RWPE1 (cell line): ENCODE measurements around the gene FOXD1.

Experiments used
- CTCF ChIA-PET: fragments of 350-600 bp; sonication (Branson Sonifier 250); formaldehyde crosslinking; extraction: SDS; loops from one replicate; lab custom pipeline; 2021; lab: Yijun Ruan, JAX
- POLR2A ChIA-PET: fragments of 400-600 bp; formaldehyde crosslinking; extraction: SDS; loops from one replicate; lab custom pipeline; 2020; ENCODE audit warnings: antibody characterized with exemption; ENCODE audit not compliant: low non-redundant PET; lab: Yijun Ruan, JAX
- DNase-seq: peaks from one replicate; pipeline ENCODE4 v3.0.0; 2012; ENCODE audit warnings: low spot score
- H3K27ac ChIP-seq: fragments of 450-650 bp; 2 replicates; pipeline ENCODE4 v1.5.1; 2017
- TF ChIP-seq, protein P1 (sequence below): fragments of 450-650 bp; conservative IDR thresholded peaks from 2 replicates; pipeline ENCODE4 v1.5.1; 2017; ENCODE audit warnings: low read depth, mild to moderate bottlenecking

FOXD1 gene

DNA sequence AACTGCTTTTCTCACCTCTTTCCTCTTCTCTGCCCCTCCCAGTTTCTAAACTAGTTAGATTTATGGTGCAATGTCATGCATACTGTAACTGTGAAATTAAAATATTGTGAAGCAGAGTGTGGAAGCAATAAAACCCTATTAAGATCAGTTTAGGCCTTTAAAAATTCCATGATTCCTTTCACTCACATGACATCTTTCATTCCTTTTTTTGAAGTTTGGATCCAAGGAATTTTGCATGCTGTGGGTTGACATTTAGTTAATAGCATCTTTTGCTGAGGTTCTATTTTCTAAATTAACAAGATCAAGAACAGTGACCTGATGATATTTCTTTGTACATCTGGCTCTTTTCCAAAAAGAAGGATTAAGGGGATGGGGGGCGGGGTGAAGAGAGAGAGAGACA is 13.7 kb downstream of the FOXD1 start:
- POLR2A ChIA-PET: no interaction called here
- H3K27ac ChIP-seq: no peak overlapping the region
- DNase-seq: no peak
- TF ChIP-seq, protein P1, sequence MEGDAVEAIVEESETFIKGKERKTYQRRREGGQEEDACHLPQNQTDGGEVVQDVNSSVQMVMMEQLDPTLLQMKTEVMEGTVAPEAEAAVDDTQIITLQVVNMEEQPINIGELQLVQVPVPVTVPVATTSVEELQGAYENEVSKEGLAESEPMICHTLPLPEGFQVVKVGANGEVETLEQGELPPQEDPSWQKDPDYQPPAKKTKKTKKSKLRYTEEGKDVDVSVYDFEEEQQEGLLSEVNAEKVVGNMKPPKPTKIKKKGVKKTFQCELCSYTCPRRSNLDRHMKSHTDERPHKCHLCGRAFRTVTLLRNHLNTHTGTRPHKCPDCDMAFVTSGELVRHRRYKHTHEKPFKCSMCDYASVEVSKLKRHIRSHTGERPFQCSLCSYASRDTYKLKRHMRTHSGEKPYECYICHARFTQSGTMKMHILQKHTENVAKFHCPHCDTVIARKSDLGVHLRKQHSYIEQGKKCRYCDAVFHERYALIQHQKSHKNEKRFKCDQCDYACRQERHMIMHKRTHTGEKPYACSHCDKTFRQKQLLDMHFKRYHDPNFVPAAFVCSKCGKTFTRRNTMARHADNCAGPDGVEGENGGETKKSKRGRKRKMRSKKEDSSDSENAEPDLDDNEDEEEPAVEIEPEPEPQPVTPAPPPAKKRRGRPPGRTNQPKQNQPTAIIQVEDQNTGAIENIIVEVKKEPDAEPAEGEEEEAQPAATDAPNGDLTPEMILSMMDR: no peak
- CTCF ChIA-PET: interaction anchor here (0.7 kb wide), 1 partner anchor 8 kb away, joined by 3 read pairs; no protein-coding TSS in a partner anchor

DNA sequence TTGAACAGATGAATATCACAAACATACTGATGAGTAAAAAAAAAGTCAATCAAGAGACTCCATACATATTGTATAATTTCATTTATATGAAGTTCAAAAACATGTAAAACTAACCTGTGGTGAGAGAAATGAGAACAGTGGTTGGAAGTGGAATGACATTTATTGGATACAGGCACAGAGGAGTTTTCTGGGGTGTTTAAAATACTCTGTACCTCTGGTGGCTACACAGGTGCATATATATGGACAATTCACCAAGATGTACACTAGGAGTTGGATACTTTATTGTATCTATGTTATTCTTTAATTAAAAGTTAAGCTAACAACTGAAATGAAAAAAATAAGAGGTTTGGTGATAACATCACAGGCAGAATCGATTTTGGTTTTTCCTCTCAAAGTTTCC is 14.1 kb downstream of the FOXD1 start:
- DNase-seq: no peak
- TF ChIP-seq, protein P1: peak; percentile 29; the same call in 1 of the 2 replicates
- H3K27ac ChIP-seq: no peak overlapping the region
- CTCF ChIA-PET: interaction anchor here (0.6 to 0.7 kb wide), 2 partner anchors 9 to 397 kb away, joined by 3 to 4 read pairs; no protein-coding TSS in a partner anchor
- POLR2A ChIA-PET: no interaction called here

DNA sequence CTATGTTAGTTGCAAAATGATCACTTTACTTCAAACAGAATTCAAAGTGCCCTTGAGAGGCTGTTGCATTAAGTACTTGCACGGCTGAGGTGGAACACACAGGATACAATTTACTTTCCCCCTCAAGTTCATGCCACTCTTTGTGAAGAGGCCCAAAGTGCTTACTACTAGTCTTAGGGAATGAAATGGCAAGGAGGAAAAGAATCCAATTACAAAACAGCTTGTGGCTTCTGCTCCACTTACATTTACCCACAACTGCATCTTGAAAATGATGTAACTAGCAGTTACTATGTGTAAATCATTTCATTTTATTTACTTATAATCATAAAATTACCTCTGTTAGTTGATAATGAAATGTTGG is 14.6 kb downstream of the FOXD1 start:
- TF ChIP-seq, protein P1: no peak
- CTCF ChIA-PET: interaction anchor here (0.6 to 1.0 kb wide), 2 partner anchors 17 to 398 kb away, joined by 3 to 4 read pairs; no protein-coding TSS in a partner anchor
- no peak for DNase-seq
- POLR2A ChIA-PET: no interaction called here
- H3K27ac ChIP-seq: no peak overlapping the region

DNA sequence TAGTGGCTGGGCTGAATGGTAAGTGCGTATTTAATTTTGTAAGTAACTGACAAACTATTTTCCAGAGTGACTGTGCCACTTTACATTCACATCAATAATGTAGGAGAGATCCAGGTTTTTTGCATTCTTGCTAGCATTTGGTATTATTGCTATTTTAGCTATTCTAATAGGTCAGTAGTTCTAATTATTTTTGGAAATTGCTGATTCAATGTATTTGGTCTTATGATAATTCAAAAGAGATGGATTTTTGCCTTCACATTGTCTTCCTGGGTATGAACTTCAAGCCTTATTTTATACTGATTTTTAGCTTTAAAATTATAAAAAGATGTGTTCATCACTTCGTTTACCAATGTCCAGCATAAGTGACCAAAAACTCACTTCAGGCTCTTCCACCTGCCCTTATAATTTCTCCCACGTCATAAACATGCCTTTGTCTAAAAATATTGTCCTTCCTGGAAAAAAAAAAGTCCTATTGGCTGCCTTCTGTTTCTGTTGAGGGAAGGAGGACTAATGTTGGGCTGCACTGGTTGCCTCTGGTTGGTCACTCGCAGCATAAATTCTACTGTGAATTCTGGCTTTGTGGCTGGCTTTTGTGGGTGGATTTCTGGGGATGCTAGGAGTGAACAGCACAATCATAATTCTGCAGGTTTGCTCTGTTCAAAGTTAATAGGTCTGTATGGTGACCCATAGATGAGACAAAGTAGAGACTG is 15.2 kb downstream of the FOXD1 start:
- no peak for DNase-seq
- ChIA-PET POLR2A (no interaction called here), CTCF (interaction anchor here (0.7 to 1.0 kb wide), 2 partner anchors 18 to 217 kb away, joined by 3 to 5 read pairs; no protein-coding TSS in a partner anchor)
- TF ChIP-seq, protein P1: no peak
- H3K27ac ChIP-seq: no peak overlapping the region

DNA sequence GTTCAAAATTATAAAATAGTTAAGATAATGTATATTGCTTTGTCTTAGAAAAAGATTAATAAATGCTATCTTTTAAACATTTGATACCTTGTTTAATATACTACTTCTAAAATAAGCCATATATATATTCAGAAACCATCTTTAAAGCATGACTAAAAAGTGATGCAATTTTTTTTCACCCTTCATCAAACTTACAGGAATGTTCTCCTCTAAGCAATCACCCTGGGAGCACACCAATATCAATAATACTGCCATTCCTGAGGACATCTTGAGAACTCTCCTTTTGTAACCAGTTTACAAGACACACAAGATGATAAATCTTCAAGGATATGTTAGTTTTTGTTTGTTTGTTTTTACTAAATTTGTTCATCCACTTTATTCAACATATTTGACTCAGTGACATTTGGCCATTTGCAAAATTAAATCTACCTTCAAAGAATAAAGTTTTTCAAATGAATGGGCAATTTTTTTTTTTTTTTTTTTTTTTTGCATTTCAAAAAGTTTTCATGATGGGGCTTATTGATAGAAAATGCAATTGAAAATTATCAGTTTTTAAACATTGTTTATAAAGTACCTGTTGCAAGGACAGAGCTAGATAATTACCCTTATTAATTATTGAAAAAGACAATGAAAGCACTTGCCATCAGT is 17.2 kb downstream of the FOXD1 start:
- POLR2A ChIA-PET: no interaction called here

DNA sequence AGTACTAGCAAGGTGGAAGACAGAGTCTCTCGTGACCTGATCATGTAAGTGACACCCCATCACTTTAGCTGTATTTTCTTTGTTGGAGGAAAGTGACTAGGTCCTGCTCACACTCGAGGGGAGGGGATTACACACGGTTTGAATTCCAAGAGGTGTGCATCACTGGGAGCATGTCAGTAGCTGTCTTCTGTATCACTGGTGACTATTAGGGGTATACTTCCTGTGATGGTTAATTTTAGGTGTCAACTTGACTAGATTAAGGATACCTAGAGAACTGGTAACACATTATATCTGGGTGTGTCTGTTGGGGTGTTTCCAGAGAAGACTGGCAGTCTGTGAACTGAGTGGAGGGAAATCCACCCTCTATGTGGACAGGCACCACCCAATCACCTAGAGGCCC is 22.5 kb downstream of the FOXD1 start:
- ChIA-PET CTCF (interaction anchor here (0.6 kb wide), 3 partner anchors 128 to 388 kb away, joined by 3 to 4 read pairs (median 3); no protein-coding TSS in a partner anchor), POLR2A (no interaction called here)
- TF ChIP-seq, protein P1: no peak
- H3K27ac ChIP-seq: no peak overlapping the region
- no peak for DNase-seq

More for the DNA sequence above, 17.2 kb downstream of the FOXD1 start:
- TF ChIP-seq, protein P1: no peak
- CTCF ChIA-PET: interaction anchor here (0.6 kb wide), 1 partner anchor 10 kb away, joined by 4 read pairs; no protein-coding TSS in a partner anchor
- DNase-seq: no peak
- H3K27ac ChIP-seq: no peak overlapping the region
